H1 (cell line): Measurements from ENCODE around the gene SCARB1. TPM values are rescaled to one million over a fixed set of nuclear protein-coding genes. Genes with fewer than 3 reads are reported as not detected.
A peak's percentile ranks its signal among the peaks of the same experiment; 100 is the strongest.

ENCODE experiments used
- MAFK ChIP-seq: IDR thresholded peaks from 2 replicates; pipeline ENCODE4 v1.6.1; 2012; ENCODE audit warnings: low read depth, mild to moderate bottlenecking, improper control_type of control experiment, low read length
- NANOG ChIP-seq: IDR thresholded peaks from 2 replicates; pipeline ENCODE4 v1.6.1; 2011; ENCODE audit warnings: low read length, low read depth, mild to moderate bottlenecking, inconsistent platforms; ENCODE audit not compliant: insufficient read depth, poor library complexity, severe bottlenecking
- POU5F1 ChIP-seq: IDR thresholded peaks from 2 replicates; pipeline ENCODE4 v1.6.1; 2011; ENCODE audit warnings: low read depth, mild to moderate bottlenecking, low read length, moderate library complexity
- TAF1 ChIP-seq: IDR thresholded peaks from 2 replicates; pipeline ENCODE4 v1.6.1; 2011; ENCODE audit warnings: mild to moderate bottlenecking, low read depth, low read length
- polyA plus RNA-seq, 7 experiments: library from polyadenylated mRNA; depleted of rRNA in 3 of 7; stranded (reverse) in 5 of 7; unstranded in 2 of 7; fragments of >200 nt in 5 of 7; fragments of 200-250 nt in 2 of 7; gene quantifications; 1 replicate in 5 of 7; 2 replicates in 1 of 7; 4 replicates in 1 of 7; pipeline versions ENCODE4 v1.2.1 to v1.2.3, GENCODE V29; 2011 to 2013; ENCODE audit warnings: missing spikeins in 2 of 7, mixed read lengths in 2 of 7
- total RNA-seq: library from RNA; stranded (reverse); fragmentation: NEBNext Ultra II Directional; extraction: Animal tissue kit (Norgen Biotek cat#: 25700); gene quantifications from 2 replicates; pipeline ENCODE4 v1.2.1, GENCODE V29; 2021
- TF ChIP-seq, protein P1 (sequence below): fragments of 300-600 bp; sonication (generic); IDR thresholded peaks from 2 replicates; pipeline ENCODE4 v1.7.1; 2012; ENCODE audit warnings: low read length, moderate library complexity, mild to moderate bottlenecking, inconsistent platforms; ENCODE audit not compliant: insufficient replicate concordance
- TF ChIP-seq, protein P2 (sequence below): IDR thresholded peaks from 2 replicates; pipeline ENCODE4 v1.6.1; 2012; ENCODE audit warnings: inconsistent platforms
- TF ChIP-seq, protein P3 (sequence below), 3 experiments: IDR thresholded peaks; 1 replicate in 2 of 3; 2 replicates in 1 of 3; pipeline versions ENCODE4 v1.5.1 to v1.6.1; 2011; ENCODE audit warnings: low read length in 3 of 3, mild to moderate bottlenecking in 3 of 3, inconsistent platforms in 2 of 3, low read depth in 1 of 3, moderate library complexity in 1 of 3; ENCODE audit not compliant: insufficient read depth in 1 of 3; ENCODE audit errors: control extremely low read depth in 1 of 3

The SCARB1 gene
- total and polyA plus RNA-seq, 2 of the 8 experiments (the other 6 are each of a cell fraction or from before 2014, with no cell fraction given) = 45.3 to 57.1 TPM

DNA sequence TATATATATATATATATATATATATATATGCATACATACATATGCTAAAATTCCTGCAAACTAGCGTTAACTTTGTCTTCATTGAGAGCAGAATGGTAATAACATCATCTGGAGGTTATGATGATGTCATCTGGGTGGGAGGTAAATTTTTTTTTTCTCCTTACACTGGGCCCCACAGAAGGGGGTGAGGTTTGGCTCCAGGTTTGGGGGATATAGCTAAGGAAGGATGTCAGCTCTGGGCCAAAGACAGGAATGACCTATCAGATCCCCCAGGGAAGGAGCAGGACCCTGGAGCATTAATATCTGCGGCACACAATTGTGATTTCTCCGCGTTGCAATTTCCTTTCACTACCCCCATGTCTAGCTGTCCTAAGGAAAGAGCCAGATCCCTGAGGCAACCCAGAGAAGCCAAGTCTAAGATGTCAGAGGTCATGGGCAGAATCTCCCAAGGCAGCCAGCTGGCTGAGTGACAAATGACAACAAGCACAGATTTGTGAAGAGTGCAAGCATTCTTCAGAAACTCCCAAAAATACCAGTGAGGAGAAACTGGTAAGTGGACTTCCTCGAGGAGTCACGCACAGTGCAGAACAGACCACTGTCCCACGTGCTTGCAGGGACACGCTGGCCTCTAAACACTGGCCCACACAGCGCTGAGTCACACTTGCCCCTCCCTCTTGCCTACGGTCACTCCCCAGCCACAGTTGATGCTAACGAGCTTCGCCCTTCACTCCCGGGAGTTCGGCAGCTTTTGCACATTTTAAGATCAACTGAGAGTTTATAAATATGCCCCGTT is 40.8 kb upstream of the SCARB1 start (continued):
- TF ChIP-seq, protein P1, sequence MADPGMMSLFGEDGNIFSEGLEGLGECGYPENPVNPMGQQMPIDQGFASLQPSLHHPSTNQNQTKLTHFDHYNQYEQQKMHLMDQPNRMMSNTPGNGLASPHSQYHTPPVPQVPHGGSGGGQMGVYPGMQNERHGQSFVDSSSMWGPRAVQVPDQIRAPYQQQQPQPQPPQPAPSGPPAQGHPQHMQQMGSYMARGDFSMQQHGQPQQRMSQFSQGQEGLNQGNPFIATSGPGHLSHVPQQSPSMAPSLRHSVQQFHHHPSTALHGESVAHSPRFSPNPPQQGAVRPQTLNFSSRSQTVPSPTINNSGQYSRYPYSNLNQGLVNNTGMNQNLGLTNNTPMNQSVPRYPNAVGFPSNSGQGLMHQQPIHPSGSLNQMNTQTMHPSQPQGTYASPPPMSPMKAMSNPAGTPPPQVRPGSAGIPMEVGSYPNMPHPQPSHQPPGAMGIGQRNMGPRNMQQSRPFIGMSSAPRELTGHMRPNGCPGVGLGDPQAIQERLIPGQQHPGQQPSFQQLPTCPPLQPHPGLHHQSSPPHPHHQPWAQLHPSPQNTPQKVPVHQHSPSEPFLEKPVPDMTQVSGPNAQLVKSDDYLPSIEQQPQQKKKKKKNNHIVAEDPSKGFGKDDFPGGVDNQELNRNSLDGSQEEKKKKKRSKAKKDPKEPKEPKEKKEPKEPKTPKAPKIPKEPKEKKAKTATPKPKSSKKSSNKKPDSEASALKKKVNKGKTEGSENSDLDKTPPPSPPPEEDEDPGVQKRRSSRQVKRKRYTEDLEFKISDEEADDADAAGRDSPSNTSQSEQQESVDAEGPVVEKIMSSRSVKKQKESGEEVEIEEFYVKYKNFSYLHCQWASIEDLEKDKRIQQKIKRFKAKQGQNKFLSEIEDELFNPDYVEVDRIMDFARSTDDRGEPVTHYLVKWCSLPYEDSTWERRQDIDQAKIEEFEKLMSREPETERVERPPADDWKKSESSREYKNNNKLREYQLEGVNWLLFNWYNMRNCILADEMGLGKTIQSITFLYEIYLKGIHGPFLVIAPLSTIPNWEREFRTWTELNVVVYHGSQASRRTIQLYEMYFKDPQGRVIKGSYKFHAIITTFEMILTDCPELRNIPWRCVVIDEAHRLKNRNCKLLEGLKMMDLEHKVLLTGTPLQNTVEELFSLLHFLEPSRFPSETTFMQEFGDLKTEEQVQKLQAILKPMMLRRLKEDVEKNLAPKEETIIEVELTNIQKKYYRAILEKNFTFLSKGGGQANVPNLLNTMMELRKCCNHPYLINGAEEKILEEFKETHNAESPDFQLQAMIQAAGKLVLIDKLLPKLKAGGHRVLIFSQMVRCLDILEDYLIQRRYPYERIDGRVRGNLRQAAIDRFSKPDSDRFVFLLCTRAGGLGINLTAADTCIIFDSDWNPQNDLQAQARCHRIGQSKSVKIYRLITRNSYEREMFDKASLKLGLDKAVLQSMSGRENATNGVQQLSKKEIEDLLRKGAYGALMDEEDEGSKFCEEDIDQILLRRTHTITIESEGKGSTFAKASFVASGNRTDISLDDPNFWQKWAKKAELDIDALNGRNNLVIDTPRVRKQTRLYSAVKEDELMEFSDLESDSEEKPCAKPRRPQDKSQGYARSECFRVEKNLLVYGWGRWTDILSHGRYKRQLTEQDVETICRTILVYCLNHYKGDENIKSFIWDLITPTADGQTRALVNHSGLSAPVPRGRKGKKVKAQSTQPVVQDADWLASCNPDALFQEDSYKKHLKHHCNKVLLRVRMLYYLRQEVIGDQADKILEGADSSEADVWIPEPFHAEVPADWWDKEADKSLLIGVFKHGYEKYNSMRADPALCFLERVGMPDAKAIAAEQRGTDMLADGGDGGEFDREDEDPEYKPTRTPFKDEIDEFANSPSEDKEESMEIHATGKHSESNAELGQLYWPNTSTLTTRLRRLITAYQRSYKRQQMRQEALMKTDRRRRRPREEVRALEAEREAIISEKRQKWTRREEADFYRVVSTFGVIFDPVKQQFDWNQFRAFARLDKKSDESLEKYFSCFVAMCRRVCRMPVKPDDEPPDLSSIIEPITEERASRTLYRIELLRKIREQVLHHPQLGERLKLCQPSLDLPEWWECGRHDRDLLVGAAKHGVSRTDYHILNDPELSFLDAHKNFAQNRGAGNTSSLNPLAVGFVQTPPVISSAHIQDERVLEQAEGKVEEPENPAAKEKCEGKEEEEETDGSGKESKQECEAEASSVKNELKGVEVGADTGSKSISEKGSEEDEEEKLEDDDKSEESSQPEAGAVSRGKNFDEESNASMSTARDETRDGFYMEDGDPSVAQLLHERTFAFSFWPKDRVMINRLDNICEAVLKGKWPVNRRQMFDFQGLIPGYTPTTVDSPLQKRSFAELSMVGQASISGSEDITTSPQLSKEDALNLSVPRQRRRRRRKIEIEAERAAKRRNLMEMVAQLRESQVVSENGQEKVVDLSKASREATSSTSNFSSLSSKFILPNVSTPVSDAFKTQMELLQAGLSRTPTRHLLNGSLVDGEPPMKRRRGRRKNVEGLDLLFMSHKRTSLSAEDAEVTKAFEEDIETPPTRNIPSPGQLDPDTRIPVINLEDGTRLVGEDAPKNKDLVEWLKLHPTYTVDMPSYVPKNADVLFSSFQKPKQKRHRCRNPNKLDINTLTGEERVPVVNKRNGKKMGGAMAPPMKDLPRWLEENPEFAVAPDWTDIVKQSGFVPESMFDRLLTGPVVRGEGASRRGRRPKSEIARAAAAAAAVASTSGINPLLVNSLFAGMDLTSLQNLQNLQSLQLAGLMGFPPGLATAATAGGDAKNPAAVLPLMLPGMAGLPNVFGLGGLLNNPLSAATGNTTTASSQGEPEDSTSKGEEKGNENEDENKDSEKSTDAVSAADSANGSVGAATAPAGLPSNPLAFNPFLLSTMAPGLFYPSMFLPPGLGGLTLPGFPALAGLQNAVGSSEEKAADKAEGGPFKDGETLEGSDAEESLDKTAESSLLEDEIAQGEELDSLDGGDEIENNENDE = no peak
- TF ChIP-seq, protein P2, sequence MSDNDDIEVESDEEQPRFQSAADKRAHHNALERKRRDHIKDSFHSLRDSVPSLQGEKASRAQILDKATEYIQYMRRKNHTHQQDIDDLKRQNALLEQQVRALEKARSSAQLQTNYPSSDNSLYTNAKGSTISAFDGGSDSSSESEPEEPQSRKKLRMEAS = peak; percentile 67
- TF ChIP-seq NANOG (no peak), TAF1 (no peak), MAFK (peak; percentile 22; the same call in 1 of the 2 replicates), POU5F1 (no peak)
- TF ChIP-seq, protein P3, sequence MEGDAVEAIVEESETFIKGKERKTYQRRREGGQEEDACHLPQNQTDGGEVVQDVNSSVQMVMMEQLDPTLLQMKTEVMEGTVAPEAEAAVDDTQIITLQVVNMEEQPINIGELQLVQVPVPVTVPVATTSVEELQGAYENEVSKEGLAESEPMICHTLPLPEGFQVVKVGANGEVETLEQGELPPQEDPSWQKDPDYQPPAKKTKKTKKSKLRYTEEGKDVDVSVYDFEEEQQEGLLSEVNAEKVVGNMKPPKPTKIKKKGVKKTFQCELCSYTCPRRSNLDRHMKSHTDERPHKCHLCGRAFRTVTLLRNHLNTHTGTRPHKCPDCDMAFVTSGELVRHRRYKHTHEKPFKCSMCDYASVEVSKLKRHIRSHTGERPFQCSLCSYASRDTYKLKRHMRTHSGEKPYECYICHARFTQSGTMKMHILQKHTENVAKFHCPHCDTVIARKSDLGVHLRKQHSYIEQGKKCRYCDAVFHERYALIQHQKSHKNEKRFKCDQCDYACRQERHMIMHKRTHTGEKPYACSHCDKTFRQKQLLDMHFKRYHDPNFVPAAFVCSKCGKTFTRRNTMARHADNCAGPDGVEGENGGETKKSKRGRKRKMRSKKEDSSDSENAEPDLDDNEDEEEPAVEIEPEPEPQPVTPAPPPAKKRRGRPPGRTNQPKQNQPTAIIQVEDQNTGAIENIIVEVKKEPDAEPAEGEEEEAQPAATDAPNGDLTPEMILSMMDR (IDR thresholded peaks at IDR 0.05; ENCODE audit: control extremely low read depth in 1 of 3, insufficient read depth in 1 of 3, low read depth in 1 of 3, low read length in 3 of 3) = no peak
